SK-MEL-5 (cell line): ENCODE results near the gene VPS4A. TPM values are rescaled to one million over a fixed set of nuclear protein-coding genes. Genes with fewer than 3 reads are reported as not detected.
"Not testable (repeated sequence)": the region's sequence is repeated elsewhere in the genome, so short reads cannot be mapped to it uniquely, and the experiment has no call there.

Experiments used
- DNase-seq: peaks from one replicate; pipeline ENCODE4 v3.0.0-alpha.2; 2016; ENCODE audit warnings: low read depth, low spot score
- in situ Hi-C: cut with HindIII; loops from 2 replicates; pipeline ENCODE4 v1.10.0; 2016; ENCODE audit warnings: low sequenced_read_pairs, high pct_unique_total_duplicates, low pct_unique_long_range_greater_than_20kb
- total RNA-seq: library from RNA; depleted of rRNA; stranded (reverse); fragments of >200 nt; shearing (Covaris generic); gene quantifications from 2 replicates; pipeline ENCODE4 v1.2.3, GENCODE V29; 2014

The VPS4A gene
- total RNA-seq, 1 experiment from 2014 or later = 19.5 TPM

- in situ Hi-C loops = no loop called here
- DNase-seq = no peak
Measured at GRCh38 chr16:69344171-69344570, 33.0 kb downstream of the VPS4A start.

GRCh38 chr16:69345923-69346322 lies 34.8 kb downstream of the VPS4A start:
- DNase-seq = no peak
- in situ Hi-C loops = no loop called here

GRCh38 chr16:69346683-69347082 lies 35.5 kb downstream of the VPS4A start:
- in situ Hi-C loops = no loop called here
- no peak for DNase-seq

- no peak for DNase-seq
- in situ Hi-C loops = no loop called here
Measured at GRCh38 chr16:69348222-69348621, 37.1 kb downstream of the VPS4A start.

GRCh38 chr16:69349536-69349935 lies 38.4 kb downstream of the VPS4A start:
- in situ Hi-C loops = no loop called here
- DNase-seq = peak; percentile 64

- no peak for DNase-seq
- in situ Hi-C loops = no loop called here
Measured at GRCh38 chr16:69350536-69351133, 39.5 kb downstream of the VPS4A start.

- no peak for DNase-seq
- in situ Hi-C loops = no loop called here
Measured at GRCh38 chr16:69351309-69352027, 40.3 kb downstream of the VPS4A start, which contains the start of gene TMED6. Gene TMED6, minus strand, starts transcription at chr16:69351786. Its CDS starts 33 bp downstream, at chr16:69351753.

- in situ Hi-C loops, DNase-seq: not testable (repeated sequence)
Measured at GRCh38 chr16:69360070-69360469, 48.9 kb downstream of the VPS4A start.

GRCh38 chr16:69363281-69363717 lies 52.1 kb downstream of the VPS4A start:
- in situ Hi-C loops = no loop called here

GRCh38 chr16:69364088-69364487 lies 52.9 kb downstream of the VPS4A start:
- no peak for DNase-seq
- in situ Hi-C loops = no loop called here

More at GRCh38 chr16:69363281-69363717, 52.1 kb downstream of the VPS4A start:
- DNase-seq = no peak

- DNase-seq = no peak
- in situ Hi-C loops = no loop called here
Measured at GRCh38 chr16:69365901-69366300, 54.8 kb downstream of the VPS4A start.

GRCh38 chr16:69366431-69366830 lies 55.3 kb downstream of the VPS4A start:
- in situ Hi-C loops = no loop called here

GRCh38 chr16:69367980-69368379 lies 56.8 kb downstream of the VPS4A start:
- in situ Hi-C loops = no loop called here
- DNase-seq = no peak

More at GRCh38 chr16:69366431-69366830, 55.3 kb downstream of the VPS4A start:
- no peak for DNase-seq

GRCh38 chr16:69368866-69369265 lies 57.7 kb downstream of the VPS4A start:
- DNase-seq = no peak

GRCh38 chr16:69371564-69371963 lies 60.4 kb downstream of the VPS4A start:
- in situ Hi-C loops = no loop called here
- DNase-seq = no peak

More at GRCh38 chr16:69368866-69369265, 57.7 kb downstream of the VPS4A start:
- in situ Hi-C loops = no loop called here

- DNase-seq = no peak
- in situ Hi-C loops = no loop called here
Measured at GRCh38 chr16:69373019-69373418, 61.9 kb downstream of the VPS4A start.
